ENCODE measurements around the gene PITPNC1.

GRCh38 chr17:67482764-67483163 lies 105.7 kb downstream of the PITPNC1 start:
- TF ChIP-seq, protein P1, sequence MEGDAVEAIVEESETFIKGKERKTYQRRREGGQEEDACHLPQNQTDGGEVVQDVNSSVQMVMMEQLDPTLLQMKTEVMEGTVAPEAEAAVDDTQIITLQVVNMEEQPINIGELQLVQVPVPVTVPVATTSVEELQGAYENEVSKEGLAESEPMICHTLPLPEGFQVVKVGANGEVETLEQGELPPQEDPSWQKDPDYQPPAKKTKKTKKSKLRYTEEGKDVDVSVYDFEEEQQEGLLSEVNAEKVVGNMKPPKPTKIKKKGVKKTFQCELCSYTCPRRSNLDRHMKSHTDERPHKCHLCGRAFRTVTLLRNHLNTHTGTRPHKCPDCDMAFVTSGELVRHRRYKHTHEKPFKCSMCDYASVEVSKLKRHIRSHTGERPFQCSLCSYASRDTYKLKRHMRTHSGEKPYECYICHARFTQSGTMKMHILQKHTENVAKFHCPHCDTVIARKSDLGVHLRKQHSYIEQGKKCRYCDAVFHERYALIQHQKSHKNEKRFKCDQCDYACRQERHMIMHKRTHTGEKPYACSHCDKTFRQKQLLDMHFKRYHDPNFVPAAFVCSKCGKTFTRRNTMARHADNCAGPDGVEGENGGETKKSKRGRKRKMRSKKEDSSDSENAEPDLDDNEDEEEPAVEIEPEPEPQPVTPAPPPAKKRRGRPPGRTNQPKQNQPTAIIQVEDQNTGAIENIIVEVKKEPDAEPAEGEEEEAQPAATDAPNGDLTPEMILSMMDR (IDR thresholded peaks at IDR 0.05) = no peak
- no peak for TF ChIP-seq EZH2 (IDR thresholded peaks at IDR 0.05; ENCODE audit: borderline replicate concordance, insufficient read depth, low read depth, low read length, poor library complexity, severe bottlenecking)
